NCI-H1436 treated with DMSO at 0.1 percent for 48 hours (cell line): ENCODE results near the gene GABRB3.
A peak's percentile ranks its signal among the peaks of the same experiment; 100 is the strongest.

ENCODE experiments used
- DNase-seq: peaks from one replicate; lab custom pipeline; 2025; lab: John Stamatoyannopoulos, UW

The GABRB3 gene

GRCh38 chr15:26630857-26631256 lies 142.0 kb downstream of the GABRB3 start:
- DNase-seq: no peak

- DNase-seq: peak; percentile 57
Measured at GRCh38 chr15:26628879-26629529, 143.9 kb downstream of the GABRB3 start.

GRCh38 chr15:26628071-26628470 lies 144.8 kb downstream of the GABRB3 start:
- no peak for DNase-seq

GRCh38 chr15:26624128-26624527 lies 148.7 kb downstream of the GABRB3 start:
- no peak for DNase-seq

GRCh38 chr15:26623071-26623470 lies 149.8 kb downstream of the GABRB3 start:
- DNase-seq: no peak

GRCh38 chr15:26621816-26622215 lies 151.1 kb downstream of the GABRB3 start:
- no peak for DNase-seq

- no peak for DNase-seq
Measured at GRCh38 chr15:26620528-26621458, 152.1 kb downstream of the GABRB3 start.

- no peak for DNase-seq
Measured at GRCh38 chr15:26615927-26616302, 157.0 kb downstream of the GABRB3 start.

- DNase-seq: no peak
Measured at GRCh38 chr15:26615188-26615926, 157.5 kb downstream of the GABRB3 start.

- DNase-seq: no peak
Measured at GRCh38 chr15:26614734-26615133, 158.1 kb downstream of the GABRB3 start.

- no peak for DNase-seq
Measured at GRCh38 chr15:26598704-26599103, 174.2 kb downstream of the GABRB3 start.

- no peak for DNase-seq
Measured at GRCh38 chr15:26595611-26596010, 177.3 kb downstream of the GABRB3 start.

- DNase-seq: no peak
Measured at GRCh38 chr15:26590676-26591075, 182.2 kb downstream of the GABRB3 start.

- DNase-seq: no peak
Measured at GRCh38 chr15:26582840-26583239, 190.0 kb downstream of the GABRB3 start.

- no peak for DNase-seq
Measured at GRCh38 chr15:26580943-26581342, 191.9 kb downstream of the GABRB3 start.

- DNase-seq: no peak
Measured at GRCh38 chr15:26572602-26573350, 200.1 kb downstream of the GABRB3 start.

- DNase-seq: no peak
Measured at GRCh38 chr15:26571346-26571745, 201.5 kb downstream of the GABRB3 start.

- no peak for DNase-seq
Measured at GRCh38 chr15:26565542-26565941, 207.3 kb downstream of the GABRB3 start.

- DNase-seq: no peak
Measured at GRCh38 chr15:26564361-26564760, 208.5 kb downstream of the GABRB3 start.

GRCh38 chr15:26562336-26562735 lies 210.5 kb downstream of the GABRB3 start:
- DNase-seq: no peak

- no peak for DNase-seq
Measured at GRCh38 chr15:26561896-26562295, 211.0 kb downstream of the GABRB3 start.

- no peak for DNase-seq
Measured at GRCh38 chr15:26561130-26561529, 211.7 kb downstream of the GABRB3 start.
